ENCODE data around the gene B3GNT4.

GRCh38 chr12:122204167-122205052 lies 901 bp downstream of the B3GNT4 start:
- TF ChIP-seq PPARA (CRISPR knock-in tag; IDR thresholded peaks at IDR 0.05; ENCODE audit: borderline replicate concordance) (no peak), TOX (CRISPR knock-in tag; IDR thresholded peaks at IDR 0.05; ENCODE audit: borderline replicate concordance) (no peak)
